GM11168 (cell line): Measurements from ENCODE around the gene TDO2.
"Not testable (repeated sequence)": the region's sequence is repeated elsewhere in the genome, so short reads cannot be mapped to it uniquely, and the experiment has no call there.

Experiments
- in situ Hi-C: fragments of 300-500 bp; cut with MboI; formaldehyde crosslinking; loops from one replicate; pipeline ENCODE4 v1.12.0; 2022; ENCODE audit warnings: low sequenced_read_pairs; ENCODE audit not compliant: unreplicated experiment

TDO2 gene

DNA sequence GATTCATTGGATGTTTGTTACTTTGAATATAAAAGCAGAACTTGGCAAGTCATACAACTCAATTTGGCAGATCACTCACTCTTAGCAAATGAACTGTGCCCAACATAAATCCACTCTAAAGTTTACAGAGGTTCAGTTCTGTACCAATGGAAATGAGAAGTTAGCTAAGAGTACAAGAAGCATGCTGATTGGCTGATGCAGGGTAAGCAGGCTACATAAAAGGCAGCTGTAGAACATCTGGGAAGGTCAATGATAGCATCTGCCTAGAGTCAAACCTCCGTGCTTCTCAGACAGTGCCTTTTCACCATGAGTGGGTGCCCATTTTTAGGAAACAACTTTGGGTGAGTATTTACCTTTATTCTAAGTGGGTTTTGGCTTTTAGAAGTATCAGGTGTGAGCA is at the start of gene TDO2:
Gene TDO2, plus strand, starts transcription at position 244 of the 400 bp plus-strand sequence. Its CDS starts 63 bp downstream, at position 307.
- in situ Hi-C loops = no loop called here

- in situ Hi-C loops = no loop called here
Measured at GRCh38 chr4:155854582-155855226, 48.8 kb upstream of the TDO2 start.

GRCh38 chr4:155855897-155856296 is 47.6 kb upstream of the TDO2 start:
- in situ Hi-C loops = no loop called here

DNA sequence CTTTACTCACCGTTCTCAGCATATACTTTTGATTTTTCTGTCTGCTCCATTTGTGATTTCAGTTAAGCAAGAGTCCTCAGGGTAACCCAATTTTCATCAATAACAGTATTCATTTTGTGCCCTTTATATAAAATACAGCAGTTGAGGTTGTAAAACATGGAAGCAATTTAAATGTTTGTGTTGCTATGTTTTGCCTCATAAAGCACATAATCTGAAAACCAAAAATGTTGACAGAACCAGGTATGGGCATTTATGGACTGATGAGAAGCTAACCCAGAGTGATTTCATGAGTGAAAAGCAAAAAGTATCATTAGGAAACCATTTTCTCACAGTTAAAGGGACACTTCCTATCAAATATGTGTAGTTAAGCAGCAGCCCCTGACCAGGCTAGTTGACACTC is 37.3 kb upstream of the TDO2 start, which contains the start of gene ASIC5:
Gene ASIC5, minus strand, starts transcription at position 101 of the 400 bp plus-strand sequence. Its CDS starts 51 bp downstream, at position 50.
- in situ Hi-C loops = no loop called here

GRCh38 chr4:155875878-155876277 is 27.6 kb upstream of the TDO2 start:
- in situ Hi-C loops = no loop called here

DNA sequence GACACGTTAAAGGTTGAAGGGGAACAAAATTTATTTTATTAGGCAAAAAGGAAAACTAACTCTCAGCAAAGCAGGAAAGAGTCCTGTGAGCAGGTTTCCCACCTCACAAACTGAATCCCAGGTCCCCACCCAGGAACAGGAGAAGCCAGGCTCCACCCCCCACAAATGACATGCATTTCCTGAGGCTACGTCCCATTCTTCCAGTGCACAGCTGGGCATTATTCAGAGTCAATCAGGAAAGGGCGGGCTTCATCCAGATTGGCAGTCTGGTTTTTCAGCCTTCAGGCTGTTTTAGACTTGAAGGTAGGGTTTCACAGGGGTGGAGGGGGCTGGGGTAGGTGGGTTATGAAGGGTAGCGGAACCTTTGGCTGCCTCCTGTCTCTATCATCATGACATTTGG is 25.5 kb upstream of the TDO2 start:
- in situ Hi-C loops = no loop called here

GRCh38 chr4:155878611-155879010 is 24.9 kb upstream of the TDO2 start:
- in situ Hi-C loops = no loop called here

GRCh38 chr4:155879767-155880166 is 23.7 kb upstream of the TDO2 start:
- in situ Hi-C loops = no loop called here

- in situ Hi-C loops = no loop called here
Measured at GRCh38 chr4:155881555-155881954, 21.9 kb upstream of the TDO2 start.

- in situ Hi-C loops = no loop called here
Measured at GRCh38 chr4:155883895-155884294, 19.6 kb upstream of the TDO2 start.

DNA sequence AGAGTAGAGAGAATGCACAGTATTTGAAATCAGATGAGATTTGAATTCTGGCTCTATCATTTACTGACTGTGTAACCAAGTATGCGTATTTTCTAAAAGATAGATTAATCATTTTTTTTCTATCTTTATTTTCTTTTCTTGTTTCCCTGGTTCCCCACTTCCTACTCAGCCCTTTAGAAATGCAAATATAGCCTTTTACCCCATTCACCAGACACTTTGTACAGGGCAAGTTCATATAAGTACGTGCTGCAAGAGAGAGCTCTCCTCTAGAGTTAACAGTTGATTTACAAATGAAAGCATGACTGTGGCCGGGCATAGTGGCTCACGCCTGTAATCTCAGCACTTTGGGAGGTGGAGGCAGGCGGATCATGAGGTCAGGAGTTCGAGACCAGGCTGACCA is 17.8 kb upstream of the TDO2 start:
- in situ Hi-C loops = no loop called here

- in situ Hi-C loops = no loop called here
Measured at GRCh38 chr4:155887045-155887444, 16.5 kb upstream of the TDO2 start.

GRCh38 chr4:155887847-155888570 is 15.5 kb upstream of the TDO2 start:
- in situ Hi-C loops = no loop called here

- in situ Hi-C loops = no loop called here
Measured at GRCh38 chr4:155889031-155889793, 14.3 kb upstream of the TDO2 start.

- in situ Hi-C loops = no loop called here
Measured at GRCh38 chr4:155889946-155890345, 13.6 kb upstream of the TDO2 start.

DNA sequence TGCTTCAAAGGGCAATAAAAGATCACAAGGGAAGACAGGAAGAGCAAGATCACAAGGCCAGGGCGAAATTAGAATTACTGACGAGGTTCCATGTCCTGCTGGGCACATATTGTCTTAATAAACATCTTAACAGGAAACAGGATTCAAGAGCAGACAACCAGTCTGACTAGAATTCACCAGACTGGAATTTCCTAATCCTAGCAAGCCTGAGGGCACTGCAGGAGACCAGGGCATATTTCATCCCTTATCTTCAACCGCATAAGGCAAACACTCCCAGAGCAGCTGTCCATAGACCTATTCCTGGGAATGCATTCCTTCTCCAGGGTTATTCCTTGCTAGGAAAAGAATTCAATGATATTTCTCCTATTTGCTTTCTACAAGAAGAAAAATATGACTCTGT is 12.4 kb upstream of the TDO2 start:
- in situ Hi-C loops = no loop called here

DNA sequence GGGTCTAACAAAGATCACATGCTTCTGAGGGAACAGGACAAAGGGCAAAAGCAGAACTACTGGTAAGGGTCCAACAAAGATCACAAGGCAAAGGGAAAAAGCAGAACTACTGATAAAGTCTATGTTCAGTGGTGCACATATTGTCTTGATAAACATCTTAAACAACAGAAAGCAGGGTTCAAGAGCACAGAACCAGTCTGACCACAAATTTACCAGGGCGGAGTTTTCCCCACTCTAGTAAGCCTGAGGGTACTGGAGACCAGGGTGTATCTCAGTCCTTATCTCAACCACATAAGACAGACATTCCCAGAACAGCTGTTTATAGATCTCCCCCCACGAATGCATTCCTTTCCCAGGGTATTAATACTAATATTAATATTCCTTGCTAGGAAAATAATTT is 5.1 kb upstream of the TDO2 start:
- in situ Hi-C loops = not testable (repeated sequence)

DNA sequence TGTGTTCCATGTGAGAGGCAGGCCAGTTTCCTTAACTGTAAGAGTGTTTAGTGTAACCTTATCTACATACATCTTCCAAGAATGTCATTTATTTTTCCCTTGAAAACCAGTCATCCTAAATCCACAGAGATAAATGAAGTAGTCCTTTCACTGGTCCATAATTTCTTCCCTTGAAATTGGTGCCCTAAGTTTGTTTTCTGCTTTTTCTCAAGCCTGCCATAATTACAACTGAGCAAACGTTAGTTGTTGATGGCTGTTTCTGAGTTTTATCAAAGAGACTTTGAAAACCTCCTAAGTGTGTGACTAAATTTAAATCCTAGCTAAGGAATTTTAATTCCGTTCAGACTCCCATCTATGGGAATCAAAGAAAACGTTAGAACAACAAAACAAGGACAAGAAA is 3.6 kb upstream of the TDO2 start:
- in situ Hi-C loops = no loop called here

DNA sequence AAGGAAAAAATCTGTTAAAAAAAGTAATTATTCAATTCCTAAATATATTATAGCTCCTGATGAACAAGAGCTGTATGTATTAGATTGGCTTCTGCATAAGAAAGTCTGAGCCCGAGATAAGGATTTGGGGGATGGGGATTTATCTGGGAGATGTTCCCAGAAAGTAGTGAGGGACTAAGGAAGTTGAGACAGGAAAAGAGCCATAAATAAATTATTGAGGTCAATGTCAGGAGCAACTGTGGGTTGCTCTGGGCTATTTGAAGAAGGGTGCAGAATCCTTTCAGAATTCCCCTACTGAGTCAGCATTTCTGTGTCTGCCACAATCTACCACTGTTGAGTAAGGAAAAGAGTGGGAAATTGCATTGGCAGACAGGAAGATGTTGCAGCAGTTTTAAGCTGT is 3.1 kb upstream of the TDO2 start:
- in situ Hi-C loops = no loop called here

- in situ Hi-C loops = no loop called here
Measured at GRCh38 chr4:155901013-155901412, 2.5 kb upstream of the TDO2 start.

GRCh38 chr4:155904331-155904730 is 835 bp downstream of the TDO2 start:
- in situ Hi-C loops = no loop called here
